Measurements from ENCODE around the gene KIF5C. TPM values are rescaled to one million over a fixed set of nuclear protein-coding genes. Genes with fewer than 3 reads are reported as not detected.

Gene KIF5C
- total RNA-seq, 1 donor from 2014 or later: 6.2 TPM

- intact Hi-C loops (cut with DNase I): no loop called here
- Histone ChIP-seq H3K36me3 (no peaks in the 10 kb centered on the region), H3K27ac (no peak overlapping the region), H3K27me3 (no peaks in the 10 kb centered on the region), H3K4me1 (no peaks in the 10 kb centered on the region), H3K4me3 (no peak overlapping the region), H3K9me3 (no peaks in the 10 kb centered on the region)
- no peak for DNase-seq (ENCODE audit: low spot score in 2 of 2)
- no peak for TF ChIP-seq CTCF (IDR thresholded peaks at IDR 0.05)
These were observed 187.5 kb downstream of the KIF5C start for GRCh38 chr2:149062531-149062930.

GRCh38 chr2:149063177-149063576 is 188.2 kb downstream of the KIF5C start:
- no peak for TF ChIP-seq CTCF (IDR thresholded peaks at IDR 0.05)
- no peaks in the 10 kb centered on the region for H3K4me1 ChIP-seq
- no peak for DNase-seq (ENCODE audit: low spot score in 2 of 2)
- no peak overlapping the region for H3K27ac ChIP-seq
- H3K4me3 ChIP-seq: no peak overlapping the region
- H3K36me3 ChIP-seq: no peaks in the 10 kb centered on the region
- H3K9me3 ChIP-seq: no peaks in the 10 kb centered on the region
- intact Hi-C loops (cut with DNase I): no loop called here
- H3K27me3 ChIP-seq: no peaks in the 10 kb centered on the region

GRCh38 chr2:149064365-149064841 is 189.4 kb downstream of the KIF5C start:
- Histone ChIP-seq H3K9me3 (no peaks in the 10 kb centered on the region), H3K36me3 (no peaks in the 10 kb centered on the region), H3K4me1 (peaks cover 0 to under 1% of the 10 kb centered on the region in 2 donors), H3K27me3 (no peaks in the 10 kb centered on the region), H3K27ac (no peak overlapping the region), H3K4me3 (no peak overlapping the region)
- DNase-seq (ENCODE audit: low spot score in 2 of 2): no peak
- no peak for TF ChIP-seq CTCF (IDR thresholded peaks at IDR 0.05)
- intact Hi-C loops (cut with DNase I): no loop called here

GRCh38 chr2:149064856-149065630 is 190.0 kb downstream of the KIF5C start:
- Histone ChIP-seq H3K4me1 (peaks cover 0 to 3% of the 10 kb centered on the region in 2 donors), H3K4me3 (no peak overlapping the region), H3K36me3 (no peaks in the 10 kb centered on the region), H3K27me3 (no peaks in the 10 kb centered on the region), H3K27ac (no peak overlapping the region), H3K9me3 (no peaks in the 10 kb centered on the region)
- no peak for DNase-seq (ENCODE audit: low spot score in 2 of 2)
- intact Hi-C loops (cut with DNase I): no loop called here
- no peak for TF ChIP-seq CTCF (IDR thresholded peaks at IDR 0.05)

- intact Hi-C loops (cut with DNase I): no loop called here
These were observed 193.4 kb downstream of the KIF5C start for GRCh38 chr2:149068225-149068995.

More at GRCh38 chr2:149068225-149068995, 193.4 kb downstream of the KIF5C start:
- Histone ChIP-seq H3K4me1 (peaks cover 0 to 3% of the 10 kb centered on the region in 2 donors), H3K27me3 (no peaks in the 10 kb centered on the region), H3K27ac (peak overlapping the region; percentile 15 to 32), H3K4me3 (no peak overlapping the region), H3K36me3 (no peaks in the 10 kb centered on the region), H3K9me3 (no peaks in the 10 kb centered on the region)
- DNase-seq (ENCODE audit: low spot score in 2 of 2): no peak
- TF ChIP-seq CTCF (IDR thresholded peaks at IDR 0.05): no peak
